B cell (primary cell): ENCODE measurements around the gene PDPK1.

Source experiments
- CTCF ChIP-seq: fragments of 200-600 bp; IDR thresholded peaks from one replicate; pipeline ENCODE4 v1.8.0; 2022; ENCODE audit warnings: antibody characterized with exemption, mild to moderate bottlenecking
- EZH2 ChIP-seq: IDR thresholded peaks from 2 replicates; pipeline ENCODE4 v1.6.1; 2012; ENCODE audit warnings: borderline replicate concordance, low read depth, mild to moderate bottlenecking, moderate library complexity, low read length; ENCODE audit not compliant: insufficient read depth, poor library complexity, severe bottlenecking

GRCh38 chr16:2531371-2531695 lies 6.5 kb upstream of the PDPK1 start, which contains the start of gene CEMP1:
- TF ChIP-seq CTCF (no peak), EZH2 (no peak)
